ENCODE results near the gene REM2.

Gene REM2

GRCh38 chr14:22839159-22839779, 43.8 kb upstream of the REM2 start:
- Histone ChIP-seq H3K4me3 (no peak overlapping the region; the same call in 1 of the 2 replicates), H3K9me3 (ENCODE audit: low read depth, low read length) (no peaks in the 10 kb centered on the region), H3K9ac (ENCODE audit: insufficient read length) (no peak overlapping the region), H3K27ac (no peak overlapping the region; the same call in 1 of the 2 replicates), H3K36me3 (ENCODE audit: insufficient read depth, low read length) (peaks cover 44% of the 10 kb centered on the region)
- DNase-seq (ENCODE audit: low read depth, low spot score), result no peak
- TF ChIP-seq FOXP2 (optimal IDR thresholded peaks at IDR 0.05; ENCODE audit: control extremely low read depth, extremely low read length, insufficient read depth) (no peak), EZH2 (IDR thresholded peaks at IDR 0.05) (no peak), POLR2AphosphoS5 (IDR thresholded peaks at IDR 0.05; ENCODE audit: borderline replicate concordance, low read depth, low read length) (no peak)

GRCh38 chr14:22841311-22841710, 41.7 kb upstream of the REM2 start:
- H3K9me3 ChIP-seq (ENCODE audit: low read depth, low read length), result no peaks in the 10 kb centered on the region
- no peak overlapping the region for H3K4me3 ChIP-seq
- no peak overlapping the region for H3K27ac ChIP-seq
- no peak overlapping the region for H3K9ac ChIP-seq (ENCODE audit: insufficient read length)
- TF ChIP-seq FOXP2 (optimal IDR thresholded peaks at IDR 0.05; ENCODE audit: control extremely low read depth, extremely low read length, insufficient read depth) (no peak), POLR2AphosphoS5 (IDR thresholded peaks at IDR 0.05; ENCODE audit: borderline replicate concordance, low read depth, low read length) (no peak), EZH2 (IDR thresholded peaks at IDR 0.05) (no peak)
- DNase-seq (ENCODE audit: low read depth, low spot score), result no peak
- peaks cover 58% of the 10 kb centered on the region for H3K36me3 ChIP-seq (ENCODE audit: insufficient read depth, low read length)

- H3K36me3 ChIP-seq (ENCODE audit: insufficient read depth, low read length), result peaks cover 61% of the 10 kb centered on the region
- TF ChIP-seq FOXP2 (optimal IDR thresholded peaks at IDR 0.05; ENCODE audit: control extremely low read depth, extremely low read length, insufficient read depth), result no peak
- TF ChIP-seq POLR2AphosphoS5 (IDR thresholded peaks at IDR 0.05; ENCODE audit: borderline replicate concordance, low read depth, low read length), result no peak
- TF ChIP-seq EZH2 (IDR thresholded peaks at IDR 0.05), result no peak
- no peak overlapping the region for H3K27ac ChIP-seq
- DNase-seq (ENCODE audit: low read depth, low spot score), result no peak
- H3K4me3 ChIP-seq, result no peak overlapping the region
- no peaks in the 10 kb centered on the region for H3K9me3 ChIP-seq (ENCODE audit: low read depth, low read length)
- H3K9ac ChIP-seq (ENCODE audit: insufficient read length), result no peak overlapping the region
Measured at GRCh38 chr14:22841769-22842168, 41.3 kb upstream of the REM2 start.

GRCh38 chr14:22842211-22843122, 40.6 kb upstream of the REM2 start:
- H3K36me3 ChIP-seq (ENCODE audit: insufficient read depth, low read length), result peaks cover 61% of the 10 kb centered on the region
- H3K9ac ChIP-seq (ENCODE audit: insufficient read length), result no peak overlapping the region
- TF ChIP-seq POLR2AphosphoS5 (IDR thresholded peaks at IDR 0.05; ENCODE audit: borderline replicate concordance, low read depth, low read length) (no peak), FOXP2 (optimal IDR thresholded peaks at IDR 0.05; ENCODE audit: control extremely low read depth, extremely low read length, insufficient read depth) (no peak), EZH2 (IDR thresholded peaks at IDR 0.05) (no peak)
- H3K27ac ChIP-seq, result no peak overlapping the region
- H3K4me3 ChIP-seq, result no peak overlapping the region
- no peaks in the 10 kb centered on the region for H3K9me3 ChIP-seq (ENCODE audit: low read depth, low read length)
- DNase-seq (ENCODE audit: low read depth, low spot score), result no peak

- H3K9me3 ChIP-seq (ENCODE audit: low read depth, low read length), result no peaks in the 10 kb centered on the region
- H3K4me3 ChIP-seq, result no peak overlapping the region
- TF ChIP-seq POLR2AphosphoS5 (IDR thresholded peaks at IDR 0.05; ENCODE audit: borderline replicate concordance, low read depth, low read length) (no peak), EZH2 (IDR thresholded peaks at IDR 0.05) (no peak), FOXP2 (optimal IDR thresholded peaks at IDR 0.05; ENCODE audit: control extremely low read depth, extremely low read length, insufficient read depth) (no peak)
- H3K27ac ChIP-seq, result no peak overlapping the region
- peaks cover 61% of the 10 kb centered on the region for H3K36me3 ChIP-seq (ENCODE audit: insufficient read depth, low read length)
- no peak overlapping the region for H3K9ac ChIP-seq (ENCODE audit: insufficient read length)
- DNase-seq (ENCODE audit: low read depth, low spot score), result no peak
Measured at GRCh38 chr14:22843123-22843925, 39.7 kb upstream of the REM2 start.

- no peaks in the 10 kb centered on the region for H3K9me3 ChIP-seq (ENCODE audit: low read depth, low read length)
- H3K4me3 ChIP-seq, result no peak overlapping the region
- H3K9ac ChIP-seq (ENCODE audit: insufficient read length), result no peak overlapping the region
- H3K36me3 ChIP-seq (ENCODE audit: insufficient read depth, low read length), result peaks cover 55% of the 10 kb centered on the region
- no peak for DNase-seq (ENCODE audit: low read depth, low spot score)
- no peak for TF ChIP-seq FOXP2 (optimal IDR thresholded peaks at IDR 0.05; ENCODE audit: control extremely low read depth, extremely low read length, insufficient read depth)
- no peak for TF ChIP-seq EZH2 (IDR thresholded peaks at IDR 0.05)
- no peak for TF ChIP-seq POLR2AphosphoS5 (IDR thresholded peaks at IDR 0.05; ENCODE audit: borderline replicate concordance, low read depth, low read length)
- no peak overlapping the region for H3K27ac ChIP-seq
Measured at GRCh38 chr14:22844221-22845102, 38.6 kb upstream of the REM2 start.

GRCh38 chr14:22845103-22845394, 38.0 kb upstream of the REM2 start:
- peaks cover 52% of the 10 kb centered on the region for H3K36me3 ChIP-seq (ENCODE audit: insufficient read depth, low read length)
- no peaks in the 10 kb centered on the region for H3K9me3 ChIP-seq (ENCODE audit: low read depth, low read length)
- H3K4me3 ChIP-seq, result no peak overlapping the region
- no peak overlapping the region for H3K27ac ChIP-seq
- no peak overlapping the region for H3K9ac ChIP-seq (ENCODE audit: insufficient read length)
- TF ChIP-seq FOXP2 (optimal IDR thresholded peaks at IDR 0.05; ENCODE audit: control extremely low read depth, extremely low read length, insufficient read depth), result no peak
- TF ChIP-seq EZH2 (IDR thresholded peaks at IDR 0.05), result no peak
- no peak for TF ChIP-seq POLR2AphosphoS5 (IDR thresholded peaks at IDR 0.05; ENCODE audit: borderline replicate concordance, low read depth, low read length)
- DNase-seq (ENCODE audit: low read depth, low spot score), result no peak

Measured in SK-N-MC (cell line).